ENCODE results near the gene PARP8.

The PARP8 gene

GRCh38 chr5:50724262-50724661 lies 57.8 kb downstream of the PARP8 start:
- no peak for DNase-seq (ENCODE audit: low spot score)
- in situ Hi-C loops (cut with MboI; ENCODE audit: low sequenced_read_pairs, unreplicated experiment) = no loop called here
- TF ChIP-seq CTCF (IDR thresholded peaks at IDR 0.05; ENCODE audit: borderline replicate concordance, control extremely low read depth, extremely low read depth, insufficient read depth, missing control alignments) = no peak

GRCh38 chr5:50725800-50726474 lies 59.5 kb downstream of the PARP8 start:
- DNase-seq (ENCODE audit: low spot score) = no peak
- in situ Hi-C loops (cut with MboI; ENCODE audit: low sequenced_read_pairs, unreplicated experiment) = loop anchor here (25.0 kb wide), 1 partner anchor 289 kb away; the partner anchor contains the start of gene EMB
- TF ChIP-seq CTCF (IDR thresholded peaks at IDR 0.05; ENCODE audit: borderline replicate concordance, control extremely low read depth, extremely low read depth, insufficient read depth, missing control alignments) = no peak

DNA sequence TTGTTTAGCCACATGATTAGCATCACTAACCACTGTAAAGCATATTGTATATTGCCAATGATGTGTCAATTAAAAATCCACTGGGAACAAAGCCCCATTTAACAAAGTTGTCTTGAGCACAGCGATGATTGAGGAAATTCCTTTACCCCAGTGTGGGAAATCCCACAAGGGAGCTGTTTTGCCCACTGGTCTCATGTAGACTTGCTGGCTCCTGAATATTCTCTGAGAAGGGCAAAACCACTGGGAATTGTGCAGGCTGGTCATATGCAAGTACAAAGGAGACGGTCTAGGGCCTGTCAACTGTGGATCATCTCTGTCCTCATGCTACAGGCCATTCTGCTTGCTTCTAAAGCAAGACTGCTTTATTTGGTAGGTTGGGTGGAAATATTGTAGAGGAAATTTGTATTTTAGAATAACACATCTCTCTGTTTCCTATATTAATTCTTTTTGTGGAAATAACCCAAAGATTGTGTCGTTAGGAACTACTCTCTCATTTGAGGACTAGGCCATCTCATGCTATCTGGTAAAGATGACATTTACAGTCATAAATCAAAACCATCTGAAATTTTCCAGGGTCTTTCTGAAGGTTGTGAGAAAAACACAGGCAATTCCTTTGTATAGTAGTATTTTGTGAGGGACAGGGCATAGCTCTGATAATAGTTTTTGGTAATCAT lies 60.2 kb downstream of the PARP8 start:
- in situ Hi-C loops (cut with MboI; ENCODE audit: low sequenced_read_pairs, unreplicated experiment) = loop anchor here (25.0 kb wide), 1 partner anchor 289 kb away; the partner anchor contains the start of gene EMB
- DNase-seq (ENCODE audit: low spot score) = no peak
- no peak for TF ChIP-seq CTCF (IDR thresholded peaks at IDR 0.05; ENCODE audit: borderline replicate concordance, control extremely low read depth, extremely low read depth, insufficient read depth, missing control alignments)

DNA sequence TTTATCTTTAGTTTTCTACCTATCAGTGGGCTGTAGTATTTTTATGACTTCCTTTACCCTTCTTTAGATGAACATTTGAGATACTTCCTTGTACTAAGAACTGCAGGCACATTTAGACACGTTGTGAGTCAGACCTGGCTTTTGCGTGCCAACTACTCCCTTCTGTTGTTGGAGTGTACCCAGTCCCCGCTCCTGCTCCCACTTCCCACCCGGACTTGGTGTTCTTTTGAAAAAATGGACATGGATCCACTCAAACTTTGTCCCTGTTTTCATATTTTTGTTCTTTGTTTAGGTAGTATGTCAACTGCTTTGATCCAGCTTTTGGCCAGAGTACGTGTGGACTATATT lies 60.7 kb downstream of the PARP8 start:
- no peak for TF ChIP-seq CTCF (IDR thresholded peaks at IDR 0.05; ENCODE audit: borderline replicate concordance, control extremely low read depth, extremely low read depth, insufficient read depth, missing control alignments)
- in situ Hi-C loops (cut with MboI; ENCODE audit: low sequenced_read_pairs, unreplicated experiment) = loop anchor here (25.0 kb wide), 1 partner anchor 290 kb away; the partner anchor contains the start of gene EMB
- no peak for DNase-seq (ENCODE audit: low spot score)

GRCh38 chr5:50727845-50728244 lies 61.4 kb downstream of the PARP8 start:
- in situ Hi-C loops (cut with MboI; ENCODE audit: low sequenced_read_pairs, unreplicated experiment) = loop anchor here (25.0 kb wide), 1 partner anchor 291 kb away; the partner anchor contains the start of gene EMB
- TF ChIP-seq CTCF (IDR thresholded peaks at IDR 0.05; ENCODE audit: borderline replicate concordance, control extremely low read depth, extremely low read depth, insufficient read depth, missing control alignments) = no peak
- DNase-seq (ENCODE audit: low spot score) = no peak

DNA sequence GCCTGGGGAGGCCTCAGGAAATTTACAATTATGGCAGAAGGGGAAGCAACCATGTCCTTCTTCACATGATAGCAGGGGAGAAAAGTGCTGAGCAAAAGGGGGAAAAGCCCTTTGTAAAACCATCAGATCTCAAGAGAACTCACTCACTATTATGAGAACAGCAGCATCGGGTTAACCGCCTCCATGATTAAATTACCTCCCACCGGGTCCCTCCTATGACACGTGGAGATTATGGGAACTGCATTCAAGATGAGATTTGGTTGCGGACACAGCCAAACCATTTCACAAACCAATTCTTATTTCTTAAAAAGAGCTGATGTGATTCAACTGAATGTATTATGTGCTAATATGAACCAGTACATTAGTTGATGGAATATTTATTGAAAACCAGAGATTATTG lies 63.9 kb downstream of the PARP8 start:
- in situ Hi-C loops (cut with MboI; ENCODE audit: low sequenced_read_pairs, unreplicated experiment) = loop anchor here (25.0 kb wide), 1 partner anchor 293 kb away; the partner anchor contains the start of gene EMB
- no peak for TF ChIP-seq CTCF (IDR thresholded peaks at IDR 0.05; ENCODE audit: borderline replicate concordance, control extremely low read depth, extremely low read depth, insufficient read depth, missing control alignments)
- DNase-seq (ENCODE audit: low spot score) = no peak
